ENCODE results near the gene RASD1.

Gene RASD1

GRCh38 chr17:17453088-17453487 is 43.1 kb downstream of the RASD1 start:
- Histone ChIP-seq H3K9me3 (ENCODE audit: control insufficient read depth, low read length) (no peaks in the 10 kb centered on the region), H3K4me1 (ENCODE audit: control insufficient read depth, insufficient read depth, low read length, poor library complexity, severe bottlenecking) (no peaks in the 10 kb centered on the region), H3K36me3 (ENCODE audit: control insufficient read depth, insufficient read depth, low read length) (no peaks in the 10 kb centered on the region), H3K27ac (ENCODE audit: low read depth, low read length, severe bottlenecking) (no peak overlapping the region), H3K4me3 (ENCODE audit: extremely low read depth, insufficient read depth, low read length, poor library complexity, severe bottlenecking) (no peak overlapping the region)
- WGBS, 2 experiments (ENCODE audit: insufficient coverage in 2 of 2): 78 to 82% methylated on average over 9 of the region's 9 CpGs

- H3K36me3 ChIP-seq (ENCODE audit: control insufficient read depth, insufficient read depth, low read length): no peaks in the 10 kb centered on the region
- H3K4me3 ChIP-seq (ENCODE audit: extremely low read depth, insufficient read depth, low read length, poor library complexity, severe bottlenecking): no peak overlapping the region
- peaks cover 20% of the 10 kb centered on the region for H3K4me1 ChIP-seq (ENCODE audit: control insufficient read depth, insufficient read depth, low read length, poor library complexity, severe bottlenecking)
- H3K9me3 ChIP-seq (ENCODE audit: control insufficient read depth, low read length): no peaks in the 10 kb centered on the region
- WGBS, 2 experiments (ENCODE audit: insufficient coverage in 2 of 2): 93 to 97% methylated on average over 3 of the region's 4 CpGs
- H3K27ac ChIP-seq (ENCODE audit: low read depth, low read length, severe bottlenecking): no peak overlapping the region
These were observed 47.5 kb downstream of the RASD1 start for GRCh38 chr17:17448723-17449122.

DNA sequence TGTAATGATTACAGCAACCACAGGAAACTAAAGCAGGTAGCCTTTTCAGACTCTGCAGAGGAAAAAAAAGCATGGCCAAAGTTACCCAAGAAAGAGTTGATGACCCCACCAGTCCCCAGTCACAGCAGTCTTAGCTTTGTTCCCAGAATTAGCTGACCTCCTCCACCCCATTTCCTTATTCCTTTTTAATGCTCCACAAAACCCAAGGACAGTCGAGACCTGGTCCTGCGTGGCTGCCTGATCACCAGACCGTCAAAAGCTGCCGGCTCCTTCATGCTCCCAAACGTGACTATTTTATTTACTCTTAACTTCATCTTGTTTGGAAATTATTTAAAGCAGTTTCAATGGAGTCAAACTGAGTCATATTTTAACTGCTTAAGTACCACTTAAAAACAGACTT is 48.1 kb downstream of the RASD1 start:
- no peak overlapping the region for H3K4me3 ChIP-seq (ENCODE audit: extremely low read depth, insufficient read depth, low read length, poor library complexity, severe bottlenecking)
- no peaks in the 10 kb centered on the region for H3K36me3 ChIP-seq (ENCODE audit: control insufficient read depth, insufficient read depth, low read length)
- H3K27ac ChIP-seq (ENCODE audit: low read depth, low read length, severe bottlenecking): no peak overlapping the region
- peaks cover 20% of the 10 kb centered on the region for H3K4me1 ChIP-seq (ENCODE audit: control insufficient read depth, insufficient read depth, low read length, poor library complexity, severe bottlenecking)
- WGBS, 2 experiments (ENCODE audit: insufficient coverage in 2 of 2): 77 to 100% methylated on average over 1 to 5 of the region's 5 CpGs
- H3K9me3 ChIP-seq (ENCODE audit: control insufficient read depth, low read length): no peaks in the 10 kb centered on the region

- WGBS, 2 experiments (ENCODE audit: insufficient coverage in 2 of 2): 90 to 93% methylated on average over 5 of the region's 5 CpGs
- H3K4me1 ChIP-seq (ENCODE audit: control insufficient read depth, insufficient read depth, low read length, poor library complexity, severe bottlenecking): peaks cover 20% of the 10 kb centered on the region
- no peak overlapping the region for H3K27ac ChIP-seq (ENCODE audit: low read depth, low read length, severe bottlenecking)
- no peak overlapping the region for H3K4me3 ChIP-seq (ENCODE audit: extremely low read depth, insufficient read depth, low read length, poor library complexity, severe bottlenecking)
- no peaks in the 10 kb centered on the region for H3K36me3 ChIP-seq (ENCODE audit: control insufficient read depth, insufficient read depth, low read length)
- H3K9me3 ChIP-seq (ENCODE audit: control insufficient read depth, low read length): no peaks in the 10 kb centered on the region
These were observed 48.9 kb downstream of the RASD1 start for GRCh38 chr17:17447264-17447663.

GRCh38 chr17:17446666-17447155 is 49.5 kb downstream of the RASD1 start:
- no peaks in the 10 kb centered on the region for H3K9me3 ChIP-seq (ENCODE audit: control insufficient read depth, low read length)
- peaks cover 20% of the 10 kb centered on the region for H3K4me1 ChIP-seq (ENCODE audit: control insufficient read depth, insufficient read depth, low read length, poor library complexity, severe bottlenecking)
- peak overlapping the region; percentile 49 for H3K27ac ChIP-seq (ENCODE audit: low read depth, low read length, severe bottlenecking)
- no peak overlapping the region for H3K4me3 ChIP-seq (ENCODE audit: extremely low read depth, insufficient read depth, low read length, poor library complexity, severe bottlenecking)
- WGBS, 2 experiments (ENCODE audit: insufficient coverage in 2 of 2): 80 to 96% methylated on average over 4 of the region's 4 CpGs
- no peaks in the 10 kb centered on the region for H3K36me3 ChIP-seq (ENCODE audit: control insufficient read depth, insufficient read depth, low read length)

DNA sequence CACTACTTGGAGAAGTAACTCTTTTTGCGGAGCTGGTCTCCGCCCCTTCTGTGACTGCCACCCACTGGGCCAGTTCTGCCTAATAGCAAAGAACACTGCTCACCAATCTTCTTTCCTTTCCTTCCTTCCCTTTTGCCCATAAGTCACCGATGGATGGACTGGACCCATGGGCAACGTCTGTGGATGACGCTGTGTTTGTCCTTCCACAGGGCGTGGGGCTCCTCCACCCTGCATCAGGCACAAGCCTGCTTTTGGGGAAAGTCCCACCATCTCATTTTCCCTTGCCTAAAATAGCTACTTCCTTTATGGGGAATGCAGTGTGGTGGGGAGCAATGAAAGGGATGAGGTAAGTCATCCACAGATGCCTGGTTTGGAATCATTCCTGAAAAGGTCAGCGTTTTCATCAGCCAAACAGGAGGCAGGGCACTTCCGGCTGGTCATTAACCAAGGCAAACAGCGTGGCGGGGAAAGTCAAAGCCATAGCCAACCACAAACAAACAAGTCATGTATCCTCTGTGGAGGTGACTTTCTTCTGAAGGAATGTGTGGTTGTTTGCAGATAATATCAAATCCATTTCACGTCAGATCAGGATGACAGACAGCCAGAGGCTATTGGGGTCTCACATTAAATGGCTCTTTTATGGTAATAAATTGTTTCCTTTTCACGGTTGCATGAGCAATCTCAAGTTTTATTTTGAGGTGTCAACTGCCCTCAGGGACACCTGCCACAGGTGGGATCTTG is 50.1 kb downstream of the RASD1 start:
- WGBS, 2 experiments (ENCODE audit: insufficient coverage in 2 of 2): 76 to 86% methylated on average over 7 to 8 of the region's 12 CpGs
- no peak overlapping the region for H3K4me3 ChIP-seq (ENCODE audit: extremely low read depth, insufficient read depth, low read length, poor library complexity, severe bottlenecking)
- peak overlapping the region; percentile 59 for H3K27ac ChIP-seq (ENCODE audit: low read depth, low read length, severe bottlenecking)
- H3K4me1 ChIP-seq (ENCODE audit: control insufficient read depth, insufficient read depth, low read length, poor library complexity, severe bottlenecking): peaks cover 20% of the 10 kb centered on the region
- H3K36me3 ChIP-seq (ENCODE audit: control insufficient read depth, insufficient read depth, low read length): no peaks in the 10 kb centered on the region
- no peaks in the 10 kb centered on the region for H3K9me3 ChIP-seq (ENCODE audit: control insufficient read depth, low read length)

- H3K36me3 ChIP-seq (ENCODE audit: control insufficient read depth, insufficient read depth, low read length): no peaks in the 10 kb centered on the region
- no peaks in the 10 kb centered on the region for H3K9me3 ChIP-seq (ENCODE audit: control insufficient read depth, low read length)
- no peak overlapping the region for H3K27ac ChIP-seq (ENCODE audit: low read depth, low read length, severe bottlenecking)
- H3K4me3 ChIP-seq (ENCODE audit: extremely low read depth, insufficient read depth, low read length, poor library complexity, severe bottlenecking): no peak overlapping the region
- WGBS, 2 experiments (ENCODE audit: insufficient coverage in 2 of 2): 77 to 83% methylated on average over 6 to 8 of the region's 8 CpGs
- peaks cover 24% of the 10 kb centered on the region for H3K4me1 ChIP-seq (ENCODE audit: control insufficient read depth, insufficient read depth, low read length, poor library complexity, severe bottlenecking)
These were observed 50.8 kb downstream of the RASD1 start for GRCh38 chr17:17445296-17445924.
